HL-60 (cell line): Measurements from ENCODE around the gene RPL27A.

Experiments
- DNase-seq, 2 experiments: peaks; one replicate each; pipeline ENCODE4 v3.0.0-alpha.2; 2010 to 2020; ENCODE audit warnings: low read depth in 1 of 2, low spot score in 1 of 2
- H3K27ac ChIP-seq: fragments of 250-450 bp; sonication (Bioruptor Pico); replicated peaks from 2 replicates; pipeline ENCODE4 v1.5.1; 2020; ENCODE audit warnings: mild to moderate bottlenecking, moderate library complexity
- H3K27me3 ChIP-seq: fragments of 250-450 bp; sonication (Bioruptor Pico); 2 replicates; pipeline ENCODE4 v1.5.1; 2021; ENCODE audit warnings: mild to moderate bottlenecking, moderate library complexity; ENCODE audit not compliant: insufficient read depth, poor library complexity, severe bottlenecking
- H3K4me3 ChIP-seq: replicated peaks from 2 replicates; pipeline ENCODE4 v1.5.1; 2011; ENCODE audit warnings: mild to moderate bottlenecking, control low read depth, low read length; ENCODE audit not compliant: insufficient read depth
- CTCF ChIP-seq: IDR thresholded peaks from one replicate; pipeline ENCODE4 v1.5.1; 2011; ENCODE audit warnings: low read length, control low read depth, inconsistent platforms; ENCODE audit not compliant: insufficient read depth
- GABPA ChIP-seq: IDR thresholded peaks from 2 replicates; pipeline ENCODE4 v1.6.1; 2012; ENCODE audit warnings: low read depth
- POLR2AphosphoS5 ChIP-seq: IDR thresholded peaks from 2 replicates; pipeline ENCODE4 v1.6.1; 2012; ENCODE audit warnings: low read depth
- REST ChIP-seq: IDR thresholded peaks from 2 replicates; pipeline ENCODE4 v1.6.1; 2012; ENCODE audit warnings: low read depth; ENCODE audit not compliant: insufficient replicate concordance
- SPI1 ChIP-seq: IDR thresholded peaks from 2 replicates; pipeline ENCODE4 v1.6.1; 2012; ENCODE audit warnings: low read depth, mild to moderate bottlenecking, borderline replicate concordance

Gene RPL27A

GRCh38 chr11:8690374-8691342 is 8.1 kb downstream of the RPL27A start:
- DNase-seq, result no peak
- H3K4me3 ChIP-seq, result no peak overlapping the region
- TF ChIP-seq POLR2AphosphoS5 (0 out of 2 replicates have a peak, but pooled peaks have one; percentile 16), GABPA (no peak)
- no peaks in the 10 kb centered on the region for H3K27me3 ChIP-seq
- no peak overlapping the region for H3K27ac ChIP-seq

- Histone ChIP-seq H3K27me3 (no peaks in the 10 kb centered on the region), H3K4me3 (no peak overlapping the region), H3K27ac (no peak overlapping the region)
- no peak for TF ChIP-seq CTCF
- no peak for TF ChIP-seq REST
- no peak for TF ChIP-seq SPI1
- no peak for TF ChIP-seq POLR2AphosphoS5
- TF ChIP-seq GABPA, result no peak
- no peak for DNase-seq
Measured at GRCh38 chr11:8691601-8692000, 9.0 kb downstream of the RPL27A start.

- no peak for DNase-seq
- Histone ChIP-seq H3K27me3 (no peaks in the 10 kb centered on the region), H3K4me3 (no peak overlapping the region), H3K27ac (no peak overlapping the region)
- TF ChIP-seq GABPA (no peak), REST (no peak), CTCF (no peak), SPI1 (no peak)
Measured at GRCh38 chr11:8692417-8692816, 9.8 kb downstream of the RPL27A start.

GRCh38 chr11:8693010-8693551 is 10.5 kb downstream of the RPL27A start:
- no peak for DNase-seq
- TF ChIP-seq GABPA (no peak), POLR2AphosphoS5 (no peak), CTCF (no peak), SPI1 (no peak)
- H3K27ac ChIP-seq, result no peak overlapping the region
- no peaks in the 10 kb centered on the region for H3K27me3 ChIP-seq
- H3K4me3 ChIP-seq, result no peak overlapping the region
